SK-N-SH treated with all-trans-retinoic acid at 6 μM for 48 hours (cell line): ENCODE data around the gene ADD1.

Source experiments
- ARNTL ChIP-seq: fragments of 450-650 bp; formaldehyde crosslinking; IDR thresholded peaks from 2 replicates; pipeline ENCODE4 v1.5.0; 2020; ENCODE audit warnings: low read depth, mild to moderate bottlenecking, moderate library complexity, borderline replicate concordance
- PATZ1 ChIP-seq: fragments of 250-450 bp; sonication (Bioruptor Pico); IDR thresholded peaks from 2 replicates; pipeline ENCODE4 v1.8.0; 2020; ENCODE audit warnings: mild to moderate bottlenecking, moderate library complexity, borderline replicate concordance
- TSHZ2 ChIP-seq: fragments of 250-450 bp; sonication (Bioruptor Pico); IDR thresholded peaks from 2 replicates; pipeline ENCODE4 v1.5.0; 2020; ENCODE audit warnings: mild to moderate bottlenecking, moderate library complexity

GRCh38 chr4:2874861-2875260 is 31.2 kb downstream of the ADD1 start:
- no peak for TF ChIP-seq TSHZ2
- TF ChIP-seq PATZ1 (CRISPR knock-in tag): no peak
- TF ChIP-seq ARNTL (CRISPR knock-in tag): no peak
